Endothelial cell of umbilical vein (primary cell): ENCODE data around the gene VPS26C.

ENCODE experiments used
- CTCF ChIP-seq, 2 donors: IDR thresholded peaks; 1 replicate in 1 of 2; 2 replicates in 1 of 2; pipeline ENCODE4 v1.5.1; 2011; ENCODE audit warnings: low read length in 2 of 2, mild to moderate bottlenecking in 2 of 2, moderate library complexity in 2 of 2, control low read depth in 1 of 2, inconsistent platforms in 1 of 2, low read depth in 1 of 2; ENCODE audit not compliant: insufficient read depth in 1 of 2; ENCODE audit errors: extremely low read depth in 1 of 2
- POLR2AphosphoS5 ChIP-seq: IDR thresholded peaks from 2 replicates; pipeline ENCODE4 v1.6.1; 2012; ENCODE audit warnings: low read depth, mild to moderate bottlenecking, control low read depth, low read length, moderate library complexity; ENCODE audit not compliant: insufficient read depth

DNA sequence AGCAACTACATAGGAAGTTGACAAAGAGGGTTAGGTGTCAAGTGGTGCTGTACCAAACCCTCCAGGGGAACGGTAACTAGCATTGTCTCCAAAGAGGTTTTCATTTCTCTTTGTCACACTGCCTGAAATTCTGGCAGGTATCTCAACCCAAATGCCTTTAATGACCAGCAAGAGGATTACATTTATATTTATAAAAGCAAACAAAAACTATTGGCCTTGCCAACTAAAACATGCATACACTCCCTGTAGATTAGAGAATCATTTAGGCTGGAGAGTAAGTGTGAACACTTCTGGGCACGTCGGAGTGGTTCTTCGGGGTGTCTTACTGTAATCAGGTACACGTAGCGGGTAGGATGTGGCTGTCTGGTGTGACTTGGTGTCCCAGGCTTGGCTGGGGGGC is 84.9 kb downstream of the VPS26C start:
- TF ChIP-seq POLR2AphosphoS5 = no peak
- TF ChIP-seq CTCF (IDR thresholded peaks at IDR 0.05; ENCODE audit: extremely low read depth in 1 of 2, insufficient read depth in 1 of 2, low read depth in 1 of 2, low read length in 2 of 2) = no peak
